Adrenal gland (tissue), 5 donors: Measurements from ENCODE around the gene COL25A1.

ENCODE experiments used
- POLR2A ChIP-seq, 2 donors: fragments of 450-650 bp; IDR thresholded peaks; one replicate each; pipeline ENCODE4 v1.6.1; 2017; ENCODE audit warnings: antibody characterized with exemption in 2 of 2, mild to moderate bottlenecking in 2 of 2, moderate library complexity in 1 of 2
- TF ChIP-seq, protein P1 (sequence below), 6 experiments: fragments of 450-650 bp in 4 of 6; fragments of 200-600 bp in 2 of 6; sonication (generic) in 1 of 6; IDR thresholded peaks; 1 replicate in 5 of 6; 2 replicates in 1 of 6; pipeline versions ENCODE4 v1.5.1 to v1.8.0; 2016 to 2021; ENCODE audit warnings: antibody characterized with exemption in 6 of 6, mild to moderate bottlenecking in 2 of 6, moderate library complexity in 1 of 6
- donor health status: DM: no; HTN: no; CAD: no.

- no peak for TF ChIP-seq POLR2A (IDR thresholded peaks at IDR 0.05)
- TF ChIP-seq, protein P1, sequence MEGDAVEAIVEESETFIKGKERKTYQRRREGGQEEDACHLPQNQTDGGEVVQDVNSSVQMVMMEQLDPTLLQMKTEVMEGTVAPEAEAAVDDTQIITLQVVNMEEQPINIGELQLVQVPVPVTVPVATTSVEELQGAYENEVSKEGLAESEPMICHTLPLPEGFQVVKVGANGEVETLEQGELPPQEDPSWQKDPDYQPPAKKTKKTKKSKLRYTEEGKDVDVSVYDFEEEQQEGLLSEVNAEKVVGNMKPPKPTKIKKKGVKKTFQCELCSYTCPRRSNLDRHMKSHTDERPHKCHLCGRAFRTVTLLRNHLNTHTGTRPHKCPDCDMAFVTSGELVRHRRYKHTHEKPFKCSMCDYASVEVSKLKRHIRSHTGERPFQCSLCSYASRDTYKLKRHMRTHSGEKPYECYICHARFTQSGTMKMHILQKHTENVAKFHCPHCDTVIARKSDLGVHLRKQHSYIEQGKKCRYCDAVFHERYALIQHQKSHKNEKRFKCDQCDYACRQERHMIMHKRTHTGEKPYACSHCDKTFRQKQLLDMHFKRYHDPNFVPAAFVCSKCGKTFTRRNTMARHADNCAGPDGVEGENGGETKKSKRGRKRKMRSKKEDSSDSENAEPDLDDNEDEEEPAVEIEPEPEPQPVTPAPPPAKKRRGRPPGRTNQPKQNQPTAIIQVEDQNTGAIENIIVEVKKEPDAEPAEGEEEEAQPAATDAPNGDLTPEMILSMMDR (IDR thresholded peaks at IDR 0.05) = no peak
These were observed 324.4 kb downstream of the COL25A1 start for GRCh38 chr4:108978066-108978465.
